Measurements from ENCODE around the gene PNMA8C. TPM values are rescaled to one million over a fixed set of nuclear protein-coding genes. Genes with fewer than 3 reads are reported as not detected.
"Not testable (repeated sequence)": the region's sequence is repeated elsewhere in the genome, so short reads cannot be mapped to it uniquely, and the experiment has no call there.

Gene PNMA8C
- total RNA-seq, 1 donor from 2014 or later, result 2.0 TPM

DNA sequence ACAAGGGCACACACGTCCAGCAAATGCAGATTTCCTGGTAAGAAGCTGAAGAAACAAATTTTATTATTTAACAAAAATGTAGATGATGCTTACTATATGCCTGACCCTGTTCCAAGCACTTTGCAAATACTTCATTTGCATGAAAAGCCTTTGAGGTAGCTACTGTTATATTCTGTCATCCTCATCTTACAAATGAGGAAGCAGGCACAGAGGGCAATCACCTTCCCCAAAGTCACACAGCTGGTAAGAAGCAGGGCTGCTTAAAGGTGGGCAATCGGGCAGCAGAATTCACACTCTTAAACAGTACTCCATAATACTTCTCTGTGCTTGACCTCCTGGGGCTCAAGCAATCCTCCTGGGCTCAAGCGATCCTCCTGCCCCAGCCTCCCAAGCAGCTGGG is 18.3 kb upstream of the PNMA8C start:
- H3K27ac Mint-ChIP-seq, result no peak overlapping the region
- peaks cover 7% of the 10 kb centered on the region for H3K9me3 Mint-ChIP-seq
- TF ChIP-seq CTCF (conservative IDR thresholded peaks at IDR 0.05), result no peak
- no peak for DNase-seq (ENCODE audit: extremely low spot score, unreplicated experiment)
- H3K4me1 Mint-ChIP-seq (ENCODE audit: unreplicated experiment), result peaks cover 4% of the 10 kb centered on the region
- no peaks in the 10 kb centered on the region for H3K27me3 Mint-ChIP-seq
- no peak overlapping the region for H3K4me3 Mint-ChIP-seq
- no peaks in the 10 kb centered on the region for H3K36me3 Mint-ChIP-seq

DNA sequence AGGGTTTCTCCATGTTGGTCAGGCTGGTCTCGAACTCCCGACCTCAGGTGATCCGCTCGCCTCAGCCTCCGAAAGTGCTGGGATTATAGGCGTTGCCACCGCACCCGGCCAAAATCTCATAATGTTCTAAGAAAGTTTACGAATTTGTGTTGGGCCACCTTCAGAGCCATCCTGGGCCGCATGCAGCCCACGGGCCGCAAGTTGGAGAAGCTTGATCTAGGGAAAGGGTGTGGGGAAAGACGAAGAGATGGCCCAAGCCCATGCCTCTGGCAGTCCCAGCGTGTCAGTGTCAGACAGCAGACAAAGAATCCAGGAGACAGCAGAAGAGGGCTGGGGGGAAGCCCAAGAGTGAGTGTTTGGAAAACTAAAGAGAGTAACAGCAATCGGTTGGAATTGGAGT is 17.3 kb upstream of the PNMA8C start:
- peaks cover 7% of the 10 kb centered on the region for H3K9me3 Mint-ChIP-seq
- no peaks in the 10 kb centered on the region for H3K27me3 Mint-ChIP-seq
- H3K4me1 Mint-ChIP-seq (ENCODE audit: unreplicated experiment), result peaks cover under 1% of the 10 kb centered on the region
- no peak for DNase-seq (ENCODE audit: extremely low spot score, unreplicated experiment)
- TF ChIP-seq CTCF (conservative IDR thresholded peaks at IDR 0.05), result no peak
- no peaks in the 10 kb centered on the region for H3K36me3 Mint-ChIP-seq
- H3K27ac Mint-ChIP-seq, result no peak overlapping the region
- no peak overlapping the region for H3K4me3 Mint-ChIP-seq

- no peaks in the 10 kb centered on the region for H3K4me1 Mint-ChIP-seq (ENCODE audit: unreplicated experiment)
- H3K27ac Mint-ChIP-seq, result no peak overlapping the region
- no peak overlapping the region for H3K4me3 Mint-ChIP-seq
- no peak for DNase-seq (ENCODE audit: extremely low spot score, unreplicated experiment)
- H3K27me3 Mint-ChIP-seq, result no peaks in the 10 kb centered on the region
- H3K36me3 Mint-ChIP-seq, result no peaks in the 10 kb centered on the region
- no peaks in the 10 kb centered on the region for H3K9me3 Mint-ChIP-seq
- no peak for TF ChIP-seq CTCF (conservative IDR thresholded peaks at IDR 0.05)
Observed at GRCh38 chr19:46442808-46443450, 14.2 kb upstream of the PNMA8C start.

- Mint-ChIP-seq H3K27ac (no peak overlapping the region), H3K4me1 (ENCODE audit: unreplicated experiment) (no peaks in the 10 kb centered on the region), H3K9me3 (no peaks in the 10 kb centered on the region), H3K27me3 (no peaks in the 10 kb centered on the region), H3K4me3 (no peak overlapping the region), H3K36me3 (no peaks in the 10 kb centered on the region)
- no peak for TF ChIP-seq CTCF (conservative IDR thresholded peaks at IDR 0.05)
- DNase-seq (ENCODE audit: extremely low spot score, unreplicated experiment), result no peak
Observed at GRCh38 chr19:46441866-46442265, 13.1 kb upstream of the PNMA8C start.

DNA sequence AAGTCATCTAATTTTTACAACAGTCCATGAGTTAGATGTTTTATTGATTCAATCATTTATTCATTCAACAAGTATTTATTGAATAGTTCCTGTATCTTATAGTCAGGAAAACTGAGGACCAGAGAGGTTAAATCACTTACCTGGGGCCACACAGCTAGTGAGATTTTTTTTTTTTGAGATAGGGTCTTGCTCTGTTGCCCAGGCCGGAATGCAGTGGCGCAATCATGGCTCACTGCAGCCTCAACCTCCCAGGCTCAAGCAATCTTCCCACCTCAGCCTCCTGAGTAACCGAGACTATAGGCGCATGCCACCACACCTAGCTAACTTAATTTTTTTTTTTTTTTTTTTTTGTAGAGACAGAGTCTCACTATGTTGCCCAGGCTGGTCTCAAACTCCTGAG is 7.0 kb upstream of the PNMA8C start:
- not testable (repeated sequence) for H3K27ac Mint-ChIP-seq; H3K27me3 Mint-ChIP-seq; DNase-seq (ENCODE audit: extremely low spot score, unreplicated experiment); H3K36me3 Mint-ChIP-seq; H3K4me1 Mint-ChIP-seq (ENCODE audit: unreplicated experiment); H3K4me3 Mint-ChIP-seq; H3K9me3 Mint-ChIP-seq

- Mint-ChIP-seq H3K27me3 (peaks cover 15% of the 10 kb centered on the region), H3K4me1 (ENCODE audit: unreplicated experiment) (no peaks in the 10 kb centered on the region), H3K27ac (no peak overlapping the region), H3K36me3 (no peaks in the 10 kb centered on the region), H3K9me3 (no peaks in the 10 kb centered on the region), H3K4me3 (no peak overlapping the region)
- TF ChIP-seq CTCF (conservative IDR thresholded peaks at IDR 0.05), result no peak
- no peak for DNase-seq (ENCODE audit: extremely low spot score, unreplicated experiment)
Observed at GRCh38 chr19:46435009-46435408, 6.3 kb upstream of the PNMA8C start.

- H3K36me3 Mint-ChIP-seq; H3K9me3 Mint-ChIP-seq; H3K27ac Mint-ChIP-seq; H3K4me1 Mint-ChIP-seq (ENCODE audit: unreplicated experiment); H3K4me3 Mint-ChIP-seq; DNase-seq (ENCODE audit: extremely low spot score, unreplicated experiment): not testable (repeated sequence)
- peaks cover 29% of the 10 kb centered on the region for H3K27me3 Mint-ChIP-seq
Observed at GRCh38 chr19:46433470-46433869, 4.7 kb upstream of the PNMA8C start.
